Activated T-helper 2 cell treated with anti-CD3 and anti-CD28 coated beads, Interferon-gamma antibody, Interleukin-2, Interleukin-4, amounts not matched to agents 10 μg/mL and 5 μg/mL and 100 μg/mL, durations not matched to agents 14 hours and 24 hours and 36 hours (primary cell): ENCODE data around the gene FCSK. TPM values are rescaled to one million over a fixed set of nuclear protein-coding genes. Genes with fewer than 3 reads are reported as not detected.

Experiments
- DNase-seq: peaks from one replicate; pipeline ENCODE4 v3.0.0; 2021; ENCODE audit warnings: low spot score
- H3K27ac Mint-ChIP-seq: one replicate; pipeline ENCODE4 v1.8.0; 2021; ENCODE audit warnings: mixed read lengths
- H3K27me3 Mint-ChIP-seq: one replicate; pipeline ENCODE4 v1.8.0; 2021; ENCODE audit warnings: low read depth, mixed read lengths
- H3K36me3 Mint-ChIP-seq: one replicate; pipeline ENCODE4 v1.8.0; 2021; ENCODE audit warnings: low read depth, mixed read lengths
- H3K4me1 Mint-ChIP-seq: one replicate; pipeline ENCODE4 v1.8.0; 2021; ENCODE audit warnings: low read depth, mixed read lengths
- H3K4me3 Mint-ChIP-seq: one replicate; pipeline ENCODE4 v1.8.0; 2021; ENCODE audit warnings: low read depth, mild to moderate bottlenecking, moderate library complexity, mixed read lengths
- H3K9me3 Mint-ChIP-seq: one replicate; pipeline ENCODE4 v1.8.0; 2021; ENCODE audit warnings: mixed read lengths
- intact Hi-C: fragments of 100-400 bp; cut with micrococcal nuclease; formaldehyde crosslinking; loops from one replicate; pipeline ENCODE4 v1.15.1; 2023
- total RNA-seq: library from RNA; stranded (reverse); gene quantifications from 2 replicates; pipeline ENCODE4 v1.2.3, GENCODE V29; 2022

FCSK gene
- total RNA-seq, 1 donor from 2014 or later = 19.7 TPM

DNA sequence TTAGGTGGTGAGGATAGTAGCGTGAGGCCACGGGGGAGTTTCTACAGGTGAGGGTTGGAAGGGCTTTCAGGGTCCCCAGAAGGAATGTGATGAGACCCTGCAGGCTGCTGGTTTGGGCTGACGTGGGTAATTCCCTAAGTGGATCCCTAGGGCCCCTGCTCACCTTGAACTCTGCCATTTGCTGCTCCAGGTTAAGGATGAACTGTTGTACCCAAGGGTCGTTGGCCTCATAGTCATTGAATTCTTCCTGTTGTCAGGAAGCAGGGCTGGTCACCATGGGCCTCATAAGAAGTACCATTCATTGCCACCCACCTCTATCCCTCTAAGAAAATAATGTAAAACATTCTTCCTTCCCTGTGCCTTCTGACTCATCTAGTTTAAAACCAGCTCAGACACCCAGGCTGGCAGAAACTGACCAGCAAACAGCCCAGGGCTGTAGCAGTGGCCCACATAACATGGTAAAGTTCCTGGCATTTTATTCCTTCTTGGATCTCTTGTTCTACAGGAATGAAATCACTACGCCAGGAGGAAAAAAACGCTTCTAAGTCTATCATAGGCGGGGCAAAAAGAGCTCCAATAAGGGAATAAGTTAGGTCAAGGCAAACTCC lies 27.6 kb downstream of the FCSK start:
- no peaks in the 10 kb centered on the region for H3K9me3 Mint-ChIP-seq
- peaks cover 7% of the 10 kb centered on the region for H3K4me1 Mint-ChIP-seq
- H3K27me3 Mint-ChIP-seq = no peaks in the 10 kb centered on the region
- intact Hi-C loops = no loop called here
- H3K4me3 Mint-ChIP-seq = no peak overlapping the region
- H3K36me3 Mint-ChIP-seq = peaks cover 31% of the 10 kb centered on the region
- peak overlapping the region; percentile 61 for H3K27ac Mint-ChIP-seq
- no peak for DNase-seq

DNA sequence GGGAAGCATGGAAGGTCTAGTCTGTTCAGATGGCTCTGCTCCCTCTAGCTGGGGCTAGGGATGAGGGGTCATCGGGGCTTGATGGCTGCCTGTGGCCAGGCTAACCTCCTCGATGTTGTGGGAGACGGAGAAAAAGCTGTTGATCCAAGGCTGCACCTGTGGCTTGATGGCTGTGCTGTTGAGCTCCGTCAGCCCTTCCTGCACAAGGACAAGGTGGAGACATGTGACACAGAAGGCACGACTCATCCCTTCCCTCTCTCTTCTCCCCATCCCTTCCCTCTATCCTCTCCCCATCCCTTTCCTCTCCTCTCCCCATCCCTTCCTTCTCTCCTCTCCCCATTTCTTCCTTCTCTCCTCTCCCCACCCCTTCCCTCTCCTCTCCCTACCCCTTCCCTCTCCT lies 28.2 kb downstream of the FCSK start:
- no peak for DNase-seq
- H3K4me3 Mint-ChIP-seq = no peak overlapping the region
- no peaks in the 10 kb centered on the region for H3K27me3 Mint-ChIP-seq
- intact Hi-C loops = no loop called here
- H3K36me3 Mint-ChIP-seq = peaks cover 28% of the 10 kb centered on the region
- no peaks in the 10 kb centered on the region for H3K9me3 Mint-ChIP-seq
- peak overlapping the region; percentile 61 for H3K27ac Mint-ChIP-seq
- H3K4me1 Mint-ChIP-seq = peaks cover 3% of the 10 kb centered on the region

DNA sequence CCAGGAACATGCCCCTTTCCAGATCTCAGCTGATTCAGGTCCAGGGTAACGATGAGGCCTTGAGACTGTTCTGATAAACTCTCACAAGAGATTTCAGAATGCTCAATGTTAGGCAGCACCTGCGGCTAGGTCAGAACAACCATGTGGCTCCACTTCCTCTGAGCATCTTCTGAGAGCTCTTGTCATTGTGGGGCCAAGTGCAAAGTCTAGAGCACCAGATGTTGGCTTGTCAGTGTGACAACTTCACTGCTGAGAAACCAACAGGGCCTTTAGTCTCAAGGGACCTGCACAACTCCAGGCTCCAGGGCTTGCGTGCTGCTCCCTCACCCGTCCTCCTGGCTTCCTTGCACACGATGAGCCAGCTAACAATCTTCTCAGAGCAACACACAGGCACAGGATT lies 29.0 kb downstream of the FCSK start:
- Mint-ChIP-seq H3K4me3 (no peak overlapping the region), H3K27me3 (no peaks in the 10 kb centered on the region), H3K36me3 (peaks cover 22% of the 10 kb centered on the region), H3K9me3 (no peaks in the 10 kb centered on the region), H3K27ac (no peak overlapping the region), H3K4me1 (no peaks in the 10 kb centered on the region)
- intact Hi-C loops = no loop called here
- DNase-seq = no peak

DNA sequence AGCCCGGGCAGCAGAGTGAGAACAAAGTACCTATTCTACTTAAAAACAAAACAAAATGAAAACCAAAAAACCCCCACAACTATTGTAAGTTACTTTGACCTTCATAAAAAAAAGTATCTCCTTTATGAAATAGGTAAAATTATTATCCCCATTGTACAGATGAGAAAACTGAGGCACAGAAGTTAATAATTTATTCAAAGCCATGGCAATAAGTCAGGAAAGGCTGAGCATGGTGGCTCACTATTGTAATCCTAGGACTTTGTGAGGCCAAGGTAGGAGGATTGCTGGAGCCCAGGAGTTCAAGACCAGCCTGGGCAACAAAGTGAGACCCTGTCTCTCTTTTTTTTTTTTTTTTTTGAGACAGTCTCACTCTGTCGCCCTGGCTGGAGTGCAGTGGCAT lies 30.5 kb downstream of the FCSK start:
- no peak overlapping the region for H3K4me3 Mint-ChIP-seq
- H3K9me3 Mint-ChIP-seq = no peaks in the 10 kb centered on the region
- peaks cover 25% of the 10 kb centered on the region for H3K36me3 Mint-ChIP-seq
- intact Hi-C loops = no loop called here
- H3K27ac Mint-ChIP-seq = no peak overlapping the region
- H3K27me3 Mint-ChIP-seq = no peaks in the 10 kb centered on the region
- DNase-seq = no peak
- H3K4me1 Mint-ChIP-seq = no peaks in the 10 kb centered on the region

DNA sequence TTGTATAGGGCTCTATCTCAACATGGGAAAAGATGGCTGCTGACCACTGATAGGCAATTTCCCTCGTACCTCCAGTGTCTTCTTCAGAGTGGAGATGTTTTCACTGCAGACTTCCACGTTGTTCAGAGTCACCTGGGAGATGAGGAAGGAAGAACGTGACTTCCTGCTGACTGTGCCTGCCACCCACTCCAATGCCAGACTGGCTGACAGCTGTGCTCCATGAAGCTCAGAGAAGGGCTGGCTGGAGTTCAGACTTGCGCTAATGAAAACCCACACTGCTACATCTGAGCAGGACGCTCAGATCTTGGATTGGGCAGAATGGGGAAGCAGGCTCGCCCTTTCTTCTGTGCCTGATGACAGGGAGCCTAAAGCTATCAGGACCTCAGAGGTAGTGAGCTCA lies 35.9 kb downstream of the FCSK start:
- Mint-ChIP-seq H3K27ac (no peak overlapping the region), H3K36me3 (peaks cover 39% of the 10 kb centered on the region), H3K4me1 (peaks cover 12% of the 10 kb centered on the region), H3K9me3 (no peaks in the 10 kb centered on the region), H3K27me3 (no peaks in the 10 kb centered on the region), H3K4me3 (no peak overlapping the region)
- intact Hi-C loops = no loop called here
- DNase-seq = no peak

DNA sequence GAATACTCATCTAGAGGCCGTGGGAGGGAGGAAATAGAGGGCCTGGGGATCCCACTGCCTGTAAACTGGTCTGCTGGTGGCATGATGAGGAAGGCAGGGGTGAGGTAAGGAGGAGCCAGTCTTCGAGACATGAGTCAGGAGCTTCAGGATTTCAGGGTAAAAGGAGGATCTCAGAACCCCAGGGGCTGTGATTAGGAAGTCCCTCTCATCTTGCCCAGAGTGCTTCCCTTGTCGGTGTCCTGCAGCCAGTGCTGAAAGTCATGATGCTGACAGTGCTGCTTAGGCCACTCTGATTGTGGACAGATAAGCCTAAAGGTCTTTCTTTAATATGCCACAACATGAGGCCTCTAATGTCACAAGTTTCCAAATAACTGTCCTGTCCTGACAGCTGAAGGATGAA lies 39.4 kb downstream of the FCSK start:
- peak overlapping the region; percentile 44 for H3K27ac Mint-ChIP-seq
- H3K36me3 Mint-ChIP-seq = peaks cover 52% of the 10 kb centered on the region
- intact Hi-C loops = no loop called here
- no peaks in the 10 kb centered on the region for H3K27me3 Mint-ChIP-seq
- no peak for DNase-seq
- H3K9me3 Mint-ChIP-seq = no peaks in the 10 kb centered on the region
- peaks cover 13% of the 10 kb centered on the region for H3K4me1 Mint-ChIP-seq
- no peak overlapping the region for H3K4me3 Mint-ChIP-seq

DNA sequence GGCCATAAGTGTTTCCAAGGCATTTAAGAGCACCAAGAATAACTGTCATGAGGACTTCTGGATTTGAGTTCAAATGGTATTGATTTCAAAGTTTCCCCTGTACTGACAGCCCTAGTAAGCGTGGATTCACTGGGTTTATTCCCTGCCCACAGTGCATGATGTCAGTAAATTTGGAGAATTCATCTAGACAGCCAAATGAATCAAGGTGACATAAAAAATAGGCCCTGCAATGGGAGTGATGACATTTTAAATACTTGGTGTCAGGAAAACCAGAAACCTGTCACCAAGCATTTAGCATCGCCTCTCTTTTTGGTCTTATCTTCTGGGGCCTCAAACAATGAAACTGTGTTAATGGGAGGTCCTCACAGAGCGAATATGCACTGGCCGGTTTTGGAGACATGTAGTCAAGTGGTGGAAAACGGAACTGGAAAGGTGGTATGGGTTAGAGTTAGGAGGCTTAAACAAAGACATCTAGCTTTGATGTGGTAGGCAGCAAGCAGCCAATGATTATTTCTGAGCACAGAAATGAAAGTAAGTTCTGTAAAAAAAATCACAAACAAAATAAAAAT lies 39.9 kb downstream of the FCSK start:
- Mint-ChIP-seq H3K4me3 (no peak overlapping the region), H3K27ac (peak overlapping the region; percentile 2), H3K4me1 (peaks cover 13% of the 10 kb centered on the region), H3K27me3 (no peaks in the 10 kb centered on the region), H3K36me3 (peaks cover 54% of the 10 kb centered on the region), H3K9me3 (no peaks in the 10 kb centered on the region)
- intact Hi-C loops = no loop called here
- DNase-seq = no peak

DNA sequence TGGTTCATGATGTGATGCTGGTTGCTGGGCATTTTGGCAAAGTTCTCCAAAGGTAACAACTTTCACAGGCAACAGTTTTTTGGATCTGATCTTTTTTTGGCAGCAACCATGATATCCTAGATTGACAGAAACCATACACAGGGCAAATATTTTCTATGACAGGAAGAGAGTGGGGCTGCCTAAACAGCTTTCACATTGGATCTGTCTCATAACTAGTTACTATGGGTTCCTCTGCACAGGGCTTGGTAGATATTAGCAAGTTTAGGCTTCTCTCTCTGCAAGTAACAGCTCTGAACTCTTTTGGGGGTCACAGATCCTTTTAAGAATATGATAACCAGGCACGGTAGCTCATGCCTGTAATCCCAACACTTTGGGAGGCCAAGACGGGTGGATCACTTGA lies 40.4 kb downstream of the FCSK start:
- H3K36me3 Mint-ChIP-seq = peaks cover 51% of the 10 kb centered on the region
- no peaks in the 10 kb centered on the region for H3K27me3 Mint-ChIP-seq
- no peak for DNase-seq
- H3K9me3 Mint-ChIP-seq = no peaks in the 10 kb centered on the region
- H3K4me3 Mint-ChIP-seq = no peak overlapping the region
- peak overlapping the region; percentile 2 for H3K27ac Mint-ChIP-seq
- H3K4me1 Mint-ChIP-seq = peaks cover 13% of the 10 kb centered on the region
- intact Hi-C loops = no loop called here

DNA sequence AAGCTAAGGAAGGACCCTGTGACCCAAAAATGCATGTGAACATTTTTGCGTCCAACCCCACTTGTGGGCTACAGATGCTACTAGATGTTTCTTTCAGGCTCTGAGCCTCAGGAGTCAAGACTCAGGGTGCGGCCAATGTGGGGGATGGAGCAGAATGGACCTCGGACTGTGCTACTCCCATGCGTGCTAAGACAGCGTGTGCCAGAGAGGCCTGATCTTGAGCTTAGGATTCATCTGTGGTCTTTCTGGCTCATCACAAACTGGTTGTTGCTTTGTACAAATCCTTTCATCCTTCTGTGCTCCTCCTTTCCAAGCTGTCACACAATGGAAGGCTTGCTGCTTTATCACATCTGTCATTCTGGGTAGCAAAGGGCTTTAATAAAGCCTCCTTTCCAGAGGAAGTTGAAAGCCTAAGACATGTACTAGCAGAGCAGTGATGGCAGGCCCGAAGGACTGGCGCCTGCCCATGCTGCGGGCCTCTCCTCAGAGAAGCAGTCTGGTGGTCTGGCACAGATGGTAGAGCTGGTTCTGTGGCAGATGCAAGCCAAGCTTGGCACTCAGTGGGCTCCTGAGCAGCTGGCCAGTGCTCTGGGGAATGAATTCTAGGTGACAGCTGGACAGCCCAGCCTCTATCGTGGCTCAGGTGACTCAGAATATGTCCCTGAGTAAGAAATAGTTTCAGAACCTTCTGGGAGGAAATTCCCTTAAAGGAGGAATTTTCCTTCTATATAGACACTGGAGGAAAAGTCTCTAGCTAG lies 41.2 kb downstream of the FCSK start:
- no peak overlapping the region for H3K4me3 Mint-ChIP-seq
- DNase-seq = no peak
- H3K27ac Mint-ChIP-seq = no peak overlapping the region
- intact Hi-C loops = loop anchor here (1.0 kb wide), 1 partner anchor 19 kb away; no protein-coding TSS in a partner anchor
- H3K9me3 Mint-ChIP-seq = no peaks in the 10 kb centered on the region
- peaks cover 47% of the 10 kb centered on the region for H3K36me3 Mint-ChIP-seq
- H3K4me1 Mint-ChIP-seq = peaks cover 13% of the 10 kb centered on the region
- no peaks in the 10 kb centered on the region for H3K27me3 Mint-ChIP-seq

DNA sequence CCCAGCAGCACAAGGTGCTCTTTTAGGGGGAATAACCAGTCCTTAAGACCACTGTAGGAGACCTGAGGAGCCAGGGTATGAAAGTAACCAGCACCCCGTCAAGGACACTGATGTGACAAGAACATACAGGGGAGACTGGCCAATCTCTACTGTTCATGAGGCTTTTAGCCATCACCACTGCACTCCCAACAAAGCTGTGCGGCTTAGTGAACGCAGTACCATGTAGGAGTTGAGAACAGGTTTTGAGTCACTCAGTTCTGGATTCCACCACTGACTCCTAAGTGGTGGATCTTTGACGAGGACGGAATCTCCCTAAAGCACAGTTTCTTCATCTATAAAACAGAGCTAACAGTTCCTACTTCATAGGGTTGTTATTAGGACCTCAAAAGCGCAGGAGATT lies 42.1 kb downstream of the FCSK start:
- intact Hi-C loops = loop anchor here (1.0 kb wide), 1 partner anchor 20 kb away; no protein-coding TSS in a partner anchor
- H3K36me3 Mint-ChIP-seq = peaks cover 50% of the 10 kb centered on the region
- no peak overlapping the region for H3K4me3 Mint-ChIP-seq
- H3K4me1 Mint-ChIP-seq = peaks cover 13% of the 10 kb centered on the region
- H3K27me3 Mint-ChIP-seq = no peaks in the 10 kb centered on the region
- DNase-seq = no peak
- peak overlapping the region; percentile 12 for H3K27ac Mint-ChIP-seq
- H3K9me3 Mint-ChIP-seq = no peaks in the 10 kb centered on the region

DNA sequence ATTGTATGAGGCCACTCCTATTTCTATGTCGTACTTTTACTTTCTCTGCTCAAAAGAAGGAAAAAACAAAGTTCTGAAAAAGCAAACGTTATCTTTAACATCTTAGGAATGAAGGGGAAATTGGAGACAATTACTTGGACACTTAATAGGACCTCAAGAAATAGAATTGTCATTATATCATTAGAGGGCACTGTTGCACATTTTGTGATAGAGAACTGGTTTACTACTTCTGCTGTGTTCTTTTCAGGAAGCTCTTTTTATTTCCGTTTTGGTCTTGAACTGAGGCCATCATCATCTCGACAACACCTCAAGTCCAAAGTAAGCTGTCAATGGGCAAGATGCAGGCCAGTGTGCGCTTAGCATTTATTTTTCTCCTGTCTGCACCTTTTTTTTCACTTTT lies 54.4 kb downstream of the FCSK start:
- H3K27me3 Mint-ChIP-seq = no peaks in the 10 kb centered on the region

DNA sequence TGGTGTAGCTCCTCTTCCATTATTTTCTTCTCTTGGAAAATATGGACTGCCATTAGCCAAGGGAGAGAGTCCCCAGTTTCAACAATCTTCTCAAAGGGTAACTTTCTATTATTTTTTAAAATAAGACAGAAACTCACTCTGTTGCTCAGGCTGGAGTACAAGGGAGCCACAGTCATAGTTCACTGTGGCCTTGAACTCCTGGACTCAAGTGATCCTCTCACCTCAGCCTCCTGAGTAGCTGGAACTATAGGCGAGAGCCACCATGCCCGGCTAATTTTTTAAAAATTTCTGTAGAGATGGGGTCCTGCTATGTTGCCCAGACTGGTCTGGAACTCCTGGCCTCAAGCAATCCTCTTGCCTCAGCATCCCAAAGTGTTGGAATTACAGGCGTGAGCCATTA lies 55.8 kb downstream of the FCSK start:
- peaks cover 36% of the 10 kb centered on the region for H3K36me3 Mint-ChIP-seq
- intact Hi-C loops = no loop called here
- no peak overlapping the region for H3K27ac Mint-ChIP-seq
- peaks cover 6% of the 10 kb centered on the region for H3K4me1 Mint-ChIP-seq
- DNase-seq = no peak
- H3K27me3 Mint-ChIP-seq = no peaks in the 10 kb centered on the region
- H3K4me3 Mint-ChIP-seq = no peak overlapping the region
- H3K9me3 Mint-ChIP-seq = no peaks in the 10 kb centered on the region

More for the DNA sequence above, 54.4 kb downstream of the FCSK start:
- no peak overlapping the region for H3K4me3 Mint-ChIP-seq
- intact Hi-C loops = no loop called here
- peaks cover 29% of the 10 kb centered on the region for H3K36me3 Mint-ChIP-seq
- no peak for DNase-seq
- H3K4me1 Mint-ChIP-seq = peaks cover 6% of the 10 kb centered on the region
- H3K9me3 Mint-ChIP-seq = no peaks in the 10 kb centered on the region
- peak overlapping the region; percentile 36 for H3K27ac Mint-ChIP-seq

DNA sequence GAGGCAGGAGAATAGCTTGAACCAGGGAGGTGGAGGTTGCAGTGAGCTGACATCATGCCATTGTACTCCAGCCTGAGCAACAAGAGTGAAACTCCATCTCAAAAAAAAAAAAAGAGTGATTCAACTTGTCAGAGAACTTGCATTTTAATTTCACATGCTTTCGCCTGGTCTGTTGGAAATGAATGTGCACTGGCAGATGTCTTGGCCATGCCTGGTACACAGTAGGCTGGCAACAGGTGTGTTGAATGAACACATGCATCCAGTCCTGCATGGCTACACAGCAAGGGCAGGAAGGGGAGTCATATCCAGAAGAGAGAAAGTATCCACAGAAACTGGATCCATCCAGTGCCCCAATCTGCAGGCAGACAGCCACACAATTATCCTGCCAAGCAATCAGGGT lies 57.4 kb downstream of the FCSK start:
- Mint-ChIP-seq H3K36me3 (peaks cover 40% of the 10 kb centered on the region), H3K4me1 (peaks cover 6% of the 10 kb centered on the region), H3K27me3 (no peaks in the 10 kb centered on the region), H3K4me3 (no peak overlapping the region), H3K9me3 (no peaks in the 10 kb centered on the region), H3K27ac (no peak overlapping the region)
- DNase-seq = no peak
- intact Hi-C loops = no loop called here
